Measurements from ENCODE around the gene PTPRM. TPM values are rescaled to one million over a fixed set of nuclear protein-coding genes. Genes with fewer than 3 reads are reported as not detected.

Gene PTPRM
- total RNA-seq, 1 experiment from 2014 or later: not detected

DNA sequence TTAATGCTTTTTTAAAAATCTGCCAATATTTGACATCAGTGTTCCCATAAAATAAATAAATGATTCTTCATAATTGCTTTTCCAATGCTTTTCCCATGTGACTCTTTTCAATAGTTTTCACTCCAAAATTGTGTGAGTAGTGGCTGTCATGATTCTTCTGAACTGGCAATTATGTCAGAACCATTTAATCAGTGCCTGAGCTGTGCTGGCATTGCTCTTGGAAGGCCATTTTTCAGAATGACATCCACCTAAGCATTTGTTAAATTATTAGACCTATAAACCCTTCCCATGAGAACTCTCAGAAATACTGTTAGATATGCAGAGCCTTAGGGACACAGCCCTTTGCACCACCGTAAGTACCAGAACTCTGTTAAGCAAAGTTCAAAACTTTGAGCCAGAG, 707.3 kb downstream of the PTPRM start:
- TF ChIP-seq, protein P1, sequence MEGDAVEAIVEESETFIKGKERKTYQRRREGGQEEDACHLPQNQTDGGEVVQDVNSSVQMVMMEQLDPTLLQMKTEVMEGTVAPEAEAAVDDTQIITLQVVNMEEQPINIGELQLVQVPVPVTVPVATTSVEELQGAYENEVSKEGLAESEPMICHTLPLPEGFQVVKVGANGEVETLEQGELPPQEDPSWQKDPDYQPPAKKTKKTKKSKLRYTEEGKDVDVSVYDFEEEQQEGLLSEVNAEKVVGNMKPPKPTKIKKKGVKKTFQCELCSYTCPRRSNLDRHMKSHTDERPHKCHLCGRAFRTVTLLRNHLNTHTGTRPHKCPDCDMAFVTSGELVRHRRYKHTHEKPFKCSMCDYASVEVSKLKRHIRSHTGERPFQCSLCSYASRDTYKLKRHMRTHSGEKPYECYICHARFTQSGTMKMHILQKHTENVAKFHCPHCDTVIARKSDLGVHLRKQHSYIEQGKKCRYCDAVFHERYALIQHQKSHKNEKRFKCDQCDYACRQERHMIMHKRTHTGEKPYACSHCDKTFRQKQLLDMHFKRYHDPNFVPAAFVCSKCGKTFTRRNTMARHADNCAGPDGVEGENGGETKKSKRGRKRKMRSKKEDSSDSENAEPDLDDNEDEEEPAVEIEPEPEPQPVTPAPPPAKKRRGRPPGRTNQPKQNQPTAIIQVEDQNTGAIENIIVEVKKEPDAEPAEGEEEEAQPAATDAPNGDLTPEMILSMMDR (conservative IDR thresholded peaks at IDR 0.05; ENCODE audit: low read depth, low read length): no peak
- no peak for TF ChIP-seq EZH2 (IDR thresholded peaks at IDR 0.05; ENCODE audit: borderline replicate concordance, low read depth, low read length, poor library complexity, severe bottlenecking)
- intact Hi-C loops (cut with micrococcal nuclease; ENCODE audit: unreplicated experiment): no loop called here
- no TSS peak for BruUV-seq (replicated peaks)
- CTCF ChIA-PET: no interaction called here
- Histone ChIP-seq H3K27me3 (replicated peaks; ENCODE audit: insufficient read depth, low read depth, low read length, poor library complexity) (no peaks in the 10 kb centered on the region), H3K4me1 (ENCODE audit: insufficient read depth, low read length, poor library complexity, severe bottlenecking) (no peaks in the 10 kb centered on the region), H3K4me3 (ENCODE audit: low read depth, low read length, poor library complexity, severe bottlenecking) (no peak overlapping the region), H3K36me3 (ENCODE audit: insufficient read depth, low read length, poor library complexity, severe bottlenecking) (no peaks in the 10 kb centered on the region), H3K27ac (ENCODE audit: low read depth, low read length, poor library complexity, severe bottlenecking) (no peak overlapping the region), H3K9me3 (ENCODE audit: low read depth, low read length, poor library complexity, severe bottlenecking) (no peaks in the 10 kb centered on the region)
- DNase-seq (ENCODE audit: low spot score): no peak
- POLR2A ChIA-PET (ENCODE audit: low non-redundant PET): no interaction called here

DNA sequence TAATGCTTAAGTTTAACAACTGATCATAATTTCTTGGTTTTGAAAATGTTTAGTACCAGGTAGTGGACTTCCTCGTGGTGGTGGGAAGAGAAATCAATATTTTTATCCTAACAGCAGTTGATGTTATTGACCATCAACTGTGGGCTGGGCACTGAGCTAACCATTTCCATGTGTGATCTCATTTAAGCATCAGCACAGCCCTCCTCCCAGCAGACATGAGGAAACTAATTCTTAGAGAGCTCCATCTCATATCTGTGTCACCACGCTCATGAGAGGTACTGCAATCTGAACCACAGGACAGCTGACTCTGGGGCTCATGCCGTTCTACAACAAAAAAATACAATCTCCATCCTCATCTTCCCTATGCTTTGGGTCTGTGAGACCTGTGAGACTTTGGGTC, 709.3 kb downstream of the PTPRM start:
- POLR2A ChIA-PET (ENCODE audit: low non-redundant PET): no interaction called here
- CTCF ChIA-PET: no interaction called here
- H3K27me3 ChIP-seq (replicated peaks; ENCODE audit: insufficient read depth, low read depth, low read length, poor library complexity): no peaks in the 10 kb centered on the region
- BruUV-seq (replicated peaks): no TSS peak
- intact Hi-C loops (cut with micrococcal nuclease; ENCODE audit: unreplicated experiment): no loop called here
- H3K4me1 ChIP-seq (ENCODE audit: insufficient read depth, low read length, poor library complexity, severe bottlenecking): no peaks in the 10 kb centered on the region
- H3K4me3 ChIP-seq (ENCODE audit: low read depth, low read length, poor library complexity, severe bottlenecking): no peak overlapping the region
- H3K36me3 ChIP-seq (ENCODE audit: insufficient read depth, low read length, poor library complexity, severe bottlenecking): no peaks in the 10 kb centered on the region
- TF ChIP-seq, protein P1 (conservative IDR thresholded peaks at IDR 0.05; ENCODE audit: low read depth, low read length): no peak
- no peak for TF ChIP-seq EZH2 (IDR thresholded peaks at IDR 0.05; ENCODE audit: borderline replicate concordance, low read depth, low read length, poor library complexity, severe bottlenecking)
- H3K9me3 ChIP-seq (ENCODE audit: low read depth, low read length, poor library complexity, severe bottlenecking): no peaks in the 10 kb centered on the region
- DNase-seq (ENCODE audit: low spot score): no peak
- no peak overlapping the region for H3K27ac ChIP-seq (ENCODE audit: low read depth, low read length, poor library complexity, severe bottlenecking)

DNA sequence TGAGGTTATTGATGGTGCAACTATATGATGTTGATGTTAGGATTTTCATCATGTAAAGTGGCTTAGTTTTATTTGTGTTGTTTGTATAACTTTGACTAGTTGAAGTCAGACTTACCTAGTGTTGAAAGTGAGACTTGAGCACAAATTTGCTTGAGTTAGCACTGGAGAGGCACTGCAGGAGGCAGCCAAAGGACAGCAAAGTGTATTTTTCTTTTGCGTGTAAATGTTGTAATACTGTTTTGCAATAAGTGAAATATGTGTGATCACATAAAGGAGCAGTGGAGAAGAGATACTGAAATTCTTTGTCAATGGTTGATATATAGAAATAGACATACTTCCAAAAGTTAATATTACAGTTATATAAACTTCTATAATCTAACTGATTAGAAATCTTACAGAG, 710.2 kb downstream of the PTPRM start:
- H3K9me3 ChIP-seq (ENCODE audit: low read depth, low read length, poor library complexity, severe bottlenecking): no peaks in the 10 kb centered on the region
- POLR2A ChIA-PET (ENCODE audit: low non-redundant PET): no interaction called here
- no peak for DNase-seq (ENCODE audit: low spot score)
- no TSS peak for BruUV-seq (replicated peaks)
- no peaks in the 10 kb centered on the region for H3K36me3 ChIP-seq (ENCODE audit: insufficient read depth, low read length, poor library complexity, severe bottlenecking)
- TF ChIP-seq, protein P1 (conservative IDR thresholded peaks at IDR 0.05; ENCODE audit: low read depth, low read length): no peak
- no peak for TF ChIP-seq EZH2 (IDR thresholded peaks at IDR 0.05; ENCODE audit: borderline replicate concordance, low read depth, low read length, poor library complexity, severe bottlenecking)
- no peaks in the 10 kb centered on the region for H3K4me1 ChIP-seq (ENCODE audit: insufficient read depth, low read length, poor library complexity, severe bottlenecking)
- CTCF ChIA-PET: no interaction called here
- no peak overlapping the region for H3K4me3 ChIP-seq (ENCODE audit: low read depth, low read length, poor library complexity, severe bottlenecking)
- intact Hi-C loops (cut with micrococcal nuclease; ENCODE audit: unreplicated experiment): no loop called here
- no peaks in the 10 kb centered on the region for H3K27me3 ChIP-seq (replicated peaks; ENCODE audit: insufficient read depth, low read depth, low read length, poor library complexity)
- no peak overlapping the region for H3K27ac ChIP-seq (ENCODE audit: low read depth, low read length, poor library complexity, severe bottlenecking)
